Measurements from ENCODE around the gene NUBPL.

GRCh38 chr14:31902945-31903646, 341.9 kb downstream of the NUBPL start:
- TF ChIP-seq CTCF (optimal IDR thresholded peaks at IDR 0.05 in 1 of 3, IDR thresholded peaks at IDR 0.05 in 1 of 3, conservative IDR thresholded peaks at IDR 0.05 in 1 of 3; ENCODE audit: extremely low read depth in 1 of 3, insufficient read depth in 2 of 3, low read length in 3 of 3) (no peak), EZH2 (IDR thresholded peaks at IDR 0.05; ENCODE audit: low read length) (no peak)
